Measurements from ENCODE around the gene RALGAPA1.
"Not testable (repeated sequence)": the region's sequence is repeated elsewhere in the genome, so short reads cannot be mapped to it uniquely, and the experiment has no call there.

Gene RALGAPA1

GRCh38 chr14:35808638-35809563 is at the start of gene RALGAPA1:
RALGAPA1 (minus strand) TSS chr14:35809295; CDS start chr14:35808835, 460 bp downstream.
- DNase-seq, result peak; percentile 93

GRCh38 chr14:35858521-35859209 is 49.6 kb upstream of the RALGAPA1 start:
- no peak for DNase-seq

- no peak for DNase-seq
Observed at GRCh38 chr14:35855876-35856481, 46.9 kb upstream of the RALGAPA1 start.

GRCh38 chr14:35854696-35855270 is 45.7 kb upstream of the RALGAPA1 start:
- no peak for DNase-seq

- DNase-seq, result no peak
Observed at GRCh38 chr14:35853225-35853624, 44.1 kb upstream of the RALGAPA1 start.

- DNase-seq, result no peak
Observed at GRCh38 chr14:35851823-35852222, 42.7 kb upstream of the RALGAPA1 start.

GRCh38 chr14:35849122-35849521 is 40.0 kb upstream of the RALGAPA1 start:
- no peak for DNase-seq

GRCh38 chr14:35847636-35848035 is 38.5 kb upstream of the RALGAPA1 start:
- DNase-seq, result no peak

GRCh38 chr14:35844494-35844893 is 35.4 kb upstream of the RALGAPA1 start:
- DNase-seq, result no peak

- DNase-seq, result not testable (repeated sequence)
Observed at GRCh38 chr14:35842245-35842644, 33.1 kb upstream of the RALGAPA1 start.

- DNase-seq, result not testable (repeated sequence)
Observed at GRCh38 chr14:35841704-35842103, 32.6 kb upstream of the RALGAPA1 start.

GRCh38 chr14:35835208-35835982 is 26.3 kb upstream of the RALGAPA1 start:
- DNase-seq, result no peak

GRCh38 chr14:35829449-35829848 is 20.4 kb upstream of the RALGAPA1 start:
- no peak for DNase-seq

- no peak for DNase-seq
Observed at GRCh38 chr14:35827678-35828472, 18.8 kb upstream of the RALGAPA1 start.

- DNase-seq, result peak; percentile 48
Observed at GRCh38 chr14:35826952-35827416, 17.9 kb upstream of the RALGAPA1 start.

- peak; percentile 98 for DNase-seq
Observed at GRCh38 chr14:35826218-35826951, 17.3 kb upstream of the RALGAPA1 start, which contains the start of gene BRMS1L. BRMS1L (plus strand) TSS chr14:35826338; CDS start chr14:35826517, 179 bp downstream.

GRCh38 chr14:35825968-35826217 is 16.8 kb upstream of the RALGAPA1 start:
- no peak for DNase-seq

- not testable (repeated sequence) for DNase-seq
Observed at GRCh38 chr14:35824446-35825165, 15.5 kb upstream of the RALGAPA1 start.

- DNase-seq, result no peak
Observed at GRCh38 chr14:35822501-35822900, 13.4 kb upstream of the RALGAPA1 start.
